ENCODE measurements around the gene HNRNPC.
"Not testable (repeated sequence)": the region's sequence is repeated elsewhere in the genome, so short reads cannot be mapped to it uniquely, and the experiment has no call there.

HNRNPC gene

GRCh38 chr14:21185491-21185890 is 83.8 kb downstream of the HNRNPC start:
- Histone ChIP-seq H3K27ac (ENCODE audit: low read depth, low read length) (no peak overlapping the region), H3K4me3 (ENCODE audit: low read length) (no peak overlapping the region), H3K9ac (ENCODE audit: low read length) (no peak overlapping the region), H3K27me3 (ENCODE audit: control insufficient read depth, insufficient read depth, low read length) (no peaks in the 10 kb centered on the region), H3K36me3 (ENCODE audit: control insufficient read depth, insufficient read depth, low read length) (no peaks in the 10 kb centered on the region), H3K4me1 (ENCODE audit: control insufficient read depth, insufficient read depth, low read length) (no peaks in the 10 kb centered on the region)

- H3K27me3 ChIP-seq (ENCODE audit: control insufficient read depth, insufficient read depth, low read length) = no peaks in the 10 kb centered on the region
- no peak overlapping the region for H3K4me3 ChIP-seq (ENCODE audit: low read length)
- H3K27ac ChIP-seq (ENCODE audit: low read depth, low read length) = no peak overlapping the region
- H3K36me3 ChIP-seq (ENCODE audit: control insufficient read depth, insufficient read depth, low read length) = no peaks in the 10 kb centered on the region
- no peak overlapping the region for H3K9ac ChIP-seq (ENCODE audit: low read length)
- H3K4me1 ChIP-seq (ENCODE audit: control insufficient read depth, insufficient read depth, low read length) = no peaks in the 10 kb centered on the region
These were observed 85.0 kb downstream of the HNRNPC start for GRCh38 chr14:21184254-21184653.

DNA sequence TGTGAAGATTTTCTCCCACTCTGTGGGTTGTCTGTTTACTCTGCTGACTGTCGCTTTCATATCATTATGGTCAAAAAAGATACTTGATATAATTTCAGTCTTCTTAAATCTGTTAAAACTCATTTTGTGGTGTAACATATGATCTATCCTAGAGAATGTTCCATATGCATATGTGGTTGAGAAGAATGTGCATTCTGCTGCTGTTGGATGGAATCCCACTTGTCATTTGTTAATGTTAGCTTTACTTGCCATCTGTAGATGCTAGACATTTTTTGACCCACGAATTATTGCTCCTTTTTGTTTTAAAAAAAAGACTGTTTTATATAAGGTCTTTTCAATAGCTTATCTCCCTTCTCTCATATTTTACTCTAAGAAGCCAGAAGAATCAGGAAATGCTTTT is 87.1 kb downstream of the HNRNPC start:
- Histone ChIP-seq H3K4me3 (ENCODE audit: low read length) (no peak overlapping the region), H3K9ac (ENCODE audit: low read length) (no peak overlapping the region), H3K27ac (ENCODE audit: low read depth, low read length) (no peak overlapping the region), H3K27me3 (ENCODE audit: control insufficient read depth, insufficient read depth, low read length) (no peaks in the 10 kb centered on the region), H3K4me1 (ENCODE audit: control insufficient read depth, insufficient read depth, low read length) (no peaks in the 10 kb centered on the region), H3K36me3 (ENCODE audit: control insufficient read depth, insufficient read depth, low read length) (no peaks in the 10 kb centered on the region)

DNA sequence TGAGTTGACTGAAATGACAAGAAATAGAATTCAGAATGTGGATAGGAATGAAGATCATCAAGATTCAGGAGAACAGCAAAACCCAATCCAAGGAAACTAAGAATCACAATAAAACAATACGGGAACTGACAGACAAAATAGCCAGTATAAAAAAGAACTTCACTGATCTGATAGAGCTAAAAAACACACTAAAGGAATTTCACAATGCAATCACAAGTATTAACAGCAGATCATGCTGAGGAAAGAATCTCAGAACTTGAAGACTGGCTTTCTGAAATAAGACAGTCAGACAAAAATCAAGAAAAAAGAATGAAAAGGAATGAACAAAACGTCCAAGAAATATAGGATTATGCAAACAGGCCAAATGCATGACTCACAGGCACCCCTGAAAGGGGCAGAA is 98.1 kb downstream of the HNRNPC start:
- H3K4me3 ChIP-seq (ENCODE audit: low read length) = no peak overlapping the region
- no peak overlapping the region for H3K9ac ChIP-seq (ENCODE audit: low read length)
- H3K4me1 ChIP-seq (ENCODE audit: control insufficient read depth, insufficient read depth, low read length) = no peaks in the 10 kb centered on the region
- no peak overlapping the region for H3K27ac ChIP-seq (ENCODE audit: low read depth, low read length)
- H3K27me3 ChIP-seq (ENCODE audit: control insufficient read depth, insufficient read depth, low read length) = no peaks in the 10 kb centered on the region
- no peaks in the 10 kb centered on the region for H3K36me3 ChIP-seq (ENCODE audit: control insufficient read depth, insufficient read depth, low read length)

GRCh38 chr14:21169573-21169972 is 99.7 kb downstream of the HNRNPC start:
- no peaks in the 10 kb centered on the region for H3K27me3 ChIP-seq (ENCODE audit: control insufficient read depth, insufficient read depth, low read length)
- H3K27ac ChIP-seq (ENCODE audit: low read depth, low read length) = no peak overlapping the region
- no peaks in the 10 kb centered on the region for H3K4me1 ChIP-seq (ENCODE audit: control insufficient read depth, insufficient read depth, low read length)
- H3K36me3 ChIP-seq (ENCODE audit: control insufficient read depth, insufficient read depth, low read length) = no peaks in the 10 kb centered on the region
- no peak overlapping the region for H3K4me3 ChIP-seq (ENCODE audit: low read length)
- H3K9ac ChIP-seq (ENCODE audit: low read length) = no peak overlapping the region

DNA sequence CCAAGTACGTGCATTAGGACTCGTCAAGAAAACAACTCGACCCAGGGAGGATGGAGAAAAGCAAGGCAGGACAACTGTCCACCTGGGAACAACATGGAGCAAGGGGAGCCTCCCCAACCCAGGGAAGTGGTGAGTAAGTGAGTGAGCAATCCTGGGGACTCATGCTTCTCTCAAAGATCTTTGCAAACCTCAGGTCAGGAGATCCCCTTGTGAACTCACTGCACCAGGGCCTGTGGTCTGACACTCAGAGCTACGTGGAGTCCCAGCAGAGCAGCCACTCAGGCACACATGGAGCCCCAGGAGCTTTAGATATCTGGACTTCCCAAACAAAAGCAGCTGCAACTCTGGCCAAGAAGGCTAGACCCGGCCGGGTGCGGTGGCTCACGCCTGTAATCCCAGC is 101.2 kb downstream of the HNRNPC start:
- no peak overlapping the region for H3K27ac ChIP-seq (ENCODE audit: low read depth, low read length)
- H3K9ac ChIP-seq (ENCODE audit: low read length) = no peak overlapping the region
- no peaks in the 10 kb centered on the region for H3K4me1 ChIP-seq (ENCODE audit: control insufficient read depth, insufficient read depth, low read length)
- no peaks in the 10 kb centered on the region for H3K27me3 ChIP-seq (ENCODE audit: control insufficient read depth, insufficient read depth, low read length)
- H3K4me3 ChIP-seq (ENCODE audit: low read length) = no peak overlapping the region
- H3K36me3 ChIP-seq (ENCODE audit: control insufficient read depth, insufficient read depth, low read length) = no peaks in the 10 kb centered on the region

- H3K4me3 ChIP-seq (ENCODE audit: low read length); H3K4me1 ChIP-seq (ENCODE audit: control insufficient read depth, insufficient read depth, low read length); H3K36me3 ChIP-seq (ENCODE audit: control insufficient read depth, insufficient read depth, low read length); H3K27ac ChIP-seq (ENCODE audit: low read depth, low read length); H3K27me3 ChIP-seq (ENCODE audit: control insufficient read depth, insufficient read depth, low read length); H3K9ac ChIP-seq (ENCODE audit: low read length): not testable (repeated sequence)
These were observed 103.6 kb downstream of the HNRNPC start for GRCh38 chr14:21165670-21166069.

DNA sequence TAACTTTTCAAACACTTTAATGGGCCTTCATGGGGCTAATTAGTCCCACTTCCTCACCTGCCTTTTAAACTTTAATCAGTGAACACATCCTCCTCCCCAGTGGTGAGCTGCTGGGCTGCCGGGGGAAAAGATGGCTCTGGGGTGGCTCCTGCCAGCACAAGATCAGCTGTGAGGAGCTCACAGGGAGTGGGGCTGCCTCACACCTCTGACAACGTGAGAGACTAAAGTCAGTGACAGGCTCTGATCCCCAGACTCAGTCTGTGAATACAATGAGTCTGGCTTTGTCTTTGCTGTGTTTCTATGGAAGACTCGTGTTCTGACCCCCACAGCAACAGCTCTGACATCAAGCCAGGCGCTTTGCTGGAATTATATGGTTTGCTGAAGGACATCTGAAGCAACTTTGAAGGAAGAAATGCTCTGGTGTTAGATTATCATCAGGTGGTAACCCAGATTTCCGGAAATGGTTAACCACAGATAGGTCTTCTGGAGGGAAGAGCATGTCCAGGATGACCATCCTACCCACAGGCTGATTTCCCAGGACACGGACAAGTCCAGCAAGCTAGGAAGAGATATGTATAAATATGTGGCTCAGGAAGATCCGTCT is 104.1 kb downstream of the HNRNPC start:
- H3K9ac ChIP-seq (ENCODE audit: low read length); H3K36me3 ChIP-seq (ENCODE audit: control insufficient read depth, insufficient read depth, low read length): not testable (repeated sequence)

DNA sequence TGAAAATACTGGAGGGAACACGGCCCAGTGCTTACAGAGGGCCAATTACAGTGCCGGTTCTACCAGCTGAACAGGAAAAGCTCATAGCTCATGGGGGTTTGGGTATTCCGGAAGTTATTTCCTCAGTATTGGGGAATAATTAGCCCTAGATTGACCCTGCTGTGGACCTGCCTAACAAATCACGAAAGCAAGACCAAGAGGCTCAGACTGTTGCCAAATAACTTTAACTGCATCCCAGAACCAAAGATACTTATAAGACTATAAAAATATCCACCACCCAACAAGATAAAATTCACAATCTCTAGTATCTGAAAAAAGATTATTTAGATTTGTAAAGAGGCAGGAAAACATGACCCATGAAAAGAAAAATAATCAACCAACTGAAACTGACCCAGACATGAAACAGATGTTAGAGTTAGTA is 105.4 kb downstream of the HNRNPC start:
- Histone ChIP-seq H3K4me3 (ENCODE audit: low read length) (no peak overlapping the region), H3K4me1 (ENCODE audit: control insufficient read depth, insufficient read depth, low read length) (no peaks in the 10 kb centered on the region), H3K27me3 (ENCODE audit: control insufficient read depth, insufficient read depth, low read length) (no peaks in the 10 kb centered on the region), H3K36me3 (ENCODE audit: control insufficient read depth, insufficient read depth, low read length) (no peaks in the 10 kb centered on the region), H3K9ac (ENCODE audit: low read length) (no peak overlapping the region), H3K27ac (ENCODE audit: low read depth, low read length) (no peak overlapping the region)

More for the DNA sequence above, 104.1 kb downstream of the HNRNPC start:
- not testable (repeated sequence) for H3K27me3 ChIP-seq (ENCODE audit: control insufficient read depth, insufficient read depth, low read length); H3K27ac ChIP-seq (ENCODE audit: low read depth, low read length); H3K4me1 ChIP-seq (ENCODE audit: control insufficient read depth, insufficient read depth, low read length); H3K4me3 ChIP-seq (ENCODE audit: low read length)

DNA sequence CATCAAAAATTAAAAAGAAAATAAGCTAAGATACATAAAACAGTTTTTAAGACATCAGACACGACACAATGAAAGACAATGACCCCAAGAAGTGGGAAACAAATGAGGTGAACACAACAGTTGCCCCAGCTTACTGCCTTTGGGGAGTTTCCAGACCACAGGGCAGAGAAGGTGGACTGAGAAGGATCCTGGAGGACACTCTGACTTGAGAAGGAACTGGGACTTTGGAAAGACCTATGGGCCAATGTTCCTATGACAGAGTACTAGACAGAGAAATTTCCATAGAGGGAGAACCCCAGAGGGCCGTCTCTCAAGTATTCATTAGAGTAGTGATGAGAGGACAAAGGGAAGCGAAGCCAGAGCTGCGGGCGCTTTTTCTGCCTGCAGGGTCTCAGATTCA is 107.2 kb downstream of the HNRNPC start:
- Histone ChIP-seq H3K4me3 (ENCODE audit: low read length) (no peak overlapping the region), H3K27me3 (ENCODE audit: control insufficient read depth, insufficient read depth, low read length) (no peaks in the 10 kb centered on the region), H3K27ac (ENCODE audit: low read depth, low read length) (no peak overlapping the region), H3K9ac (ENCODE audit: low read length) (no peak overlapping the region), H3K4me1 (ENCODE audit: control insufficient read depth, insufficient read depth, low read length) (no peaks in the 10 kb centered on the region), H3K36me3 (ENCODE audit: control insufficient read depth, insufficient read depth, low read length) (no peaks in the 10 kb centered on the region)

GRCh38 chr14:21160061-21160610 is 109.1 kb downstream of the HNRNPC start:
- Histone ChIP-seq H3K36me3 (ENCODE audit: control insufficient read depth, insufficient read depth, low read length) (no peaks in the 10 kb centered on the region), H3K9ac (ENCODE audit: low read length) (no peak overlapping the region), H3K4me3 (ENCODE audit: low read length) (no peak overlapping the region), H3K4me1 (ENCODE audit: control insufficient read depth, insufficient read depth, low read length) (no peaks in the 10 kb centered on the region), H3K27me3 (ENCODE audit: control insufficient read depth, insufficient read depth, low read length) (no peaks in the 10 kb centered on the region), H3K27ac (ENCODE audit: low read depth, low read length) (no peak overlapping the region)

Data from rectal smooth muscle tissue (tissue), 1 donor.